Neuron (in vitro differentiated cells): ENCODE measurements around the gene HSPA1A.
"Not testable (repeated sequence)": the region's sequence is repeated elsewhere in the genome, so short reads cannot be mapped to it uniquely, and the experiment has no call there.

Experiments
- H2AFZ ChIP-seq: one replicate; pipeline ENCODE4 v1.6.1; 2013; ENCODE audit warnings: low read depth, mild to moderate bottlenecking, inconsistent platforms, low read length, moderate library complexity
- H3K27me3 ChIP-seq: one replicate; pipeline ENCODE4 v1.6.1; 2013; ENCODE audit warnings: low read length; ENCODE audit not compliant: insufficient read depth
- H3K36me3 ChIP-seq: one replicate; pipeline ENCODE4 v1.6.1; 2013; ENCODE audit warnings: low read length; ENCODE audit not compliant: insufficient read depth
- H3K4me1 ChIP-seq: one replicate; pipeline ENCODE4 v1.6.1; 2013; ENCODE audit warnings: low read length; ENCODE audit not compliant: insufficient read depth
- H3K4me3 ChIP-seq: 2 replicates; pipeline ENCODE4 v1.5.1; 2013; ENCODE audit warnings: mild to moderate bottlenecking, low read length, moderate library complexity
- H3K9me3 ChIP-seq: one replicate; pipeline ENCODE4 v1.6.1; 2013; ENCODE audit warnings: low read length

The HSPA1A gene

GRCh38 chr6:31839779-31840126 is 24.4 kb downstream of the HSPA1A start:
- not testable (repeated sequence) for H3K9me3 ChIP-seq, H3K27me3 ChIP-seq, H2AFZ ChIP-seq, H3K4me3 ChIP-seq
- Histone ChIP-seq H3K4me1 (peaks cover 21% of the 10 kb centered on the region), H3K36me3 (peaks cover 46% of the 10 kb centered on the region)

- Histone ChIP-seq H2AFZ (no peak overlapping the region), H3K4me3 (no peak overlapping the region), H3K9me3 (no peaks in the 10 kb centered on the region), H3K27me3 (no peaks in the 10 kb centered on the region), H3K36me3 (peaks cover 34% of the 10 kb centered on the region), H3K4me1 (peaks cover 8% of the 10 kb centered on the region)
Observed at GRCh38 chr6:31842053-31842452, 26.7 kb downstream of the HSPA1A start.

- Histone ChIP-seq H2AFZ (no peak overlapping the region), H3K36me3 (peaks cover 10% of the 10 kb centered on the region), H3K4me1 (no peaks in the 10 kb centered on the region), H3K4me3 (no peak overlapping the region), H3K9me3 (no peaks in the 10 kb centered on the region), H3K27me3 (no peaks in the 10 kb centered on the region)
Observed at GRCh38 chr6:31844507-31844906, 29.2 kb downstream of the HSPA1A start.

GRCh38 chr6:31847276-31847978 is 32.1 kb downstream of the HSPA1A start:
- H3K36me3 ChIP-seq, result no peaks in the 10 kb centered on the region
- no peaks in the 10 kb centered on the region for H3K4me1 ChIP-seq
- no peaks in the 10 kb centered on the region for H3K9me3 ChIP-seq
- H3K4me3 ChIP-seq, result no peak overlapping the region
- H3K27me3 ChIP-seq, result no peaks in the 10 kb centered on the region
- no peak overlapping the region for H2AFZ ChIP-seq

GRCh38 chr6:31850765-31851484 is 35.6 kb downstream of the HSPA1A start:
- Histone ChIP-seq H2AFZ (no peak overlapping the region), H3K9me3 (peaks cover 3% of the 10 kb centered on the region), H3K4me3 (no peak overlapping the region), H3K4me1 (no peaks in the 10 kb centered on the region), H3K27me3 (no peaks in the 10 kb centered on the region), H3K36me3 (no peaks in the 10 kb centered on the region)

GRCh38 chr6:31851485-31851832 is 36.1 kb downstream of the HSPA1A start:
- Histone ChIP-seq H3K9me3 (peaks cover 3% of the 10 kb centered on the region), H2AFZ (no peak overlapping the region), H3K27me3 (no peaks in the 10 kb centered on the region), H3K4me1 (no peaks in the 10 kb centered on the region), H3K4me3 (no peak overlapping the region), H3K36me3 (no peaks in the 10 kb centered on the region)

GRCh38 chr6:31851980-31852718 is 36.8 kb downstream of the HSPA1A start:
- H3K4me1 ChIP-seq, H3K9me3 ChIP-seq, H3K36me3 ChIP-seq, H3K27me3 ChIP-seq, H2AFZ ChIP-seq, H3K4me3 ChIP-seq: not testable (repeated sequence)

GRCh38 chr6:31857774-31858173 is 42.4 kb downstream of the HSPA1A start:
- H2AFZ ChIP-seq, H3K4me3 ChIP-seq, H3K4me1 ChIP-seq, H3K9me3 ChIP-seq, H3K27me3 ChIP-seq: not testable (repeated sequence)
- H3K36me3 ChIP-seq, result peaks cover 14% of the 10 kb centered on the region

- Histone ChIP-seq H2AFZ (no peak overlapping the region), H3K4me1 (peaks cover 9% of the 10 kb centered on the region), H3K36me3 (peaks cover 14% of the 10 kb centered on the region), H3K9me3 (peaks cover 3% of the 10 kb centered on the region), H3K27me3 (no peaks in the 10 kb centered on the region), H3K4me3 (no peak overlapping the region)
Observed at GRCh38 chr6:31858707-31859106, 43.4 kb downstream of the HSPA1A start.

- H3K36me3 ChIP-seq, result peaks cover 14% of the 10 kb centered on the region
- H3K4me1 ChIP-seq, result peaks cover 9% of the 10 kb centered on the region
- peaks cover 3% of the 10 kb centered on the region for H3K9me3 ChIP-seq
- no peaks in the 10 kb centered on the region for H3K27me3 ChIP-seq
- no peak overlapping the region for H3K4me3 ChIP-seq
- no peak overlapping the region for H2AFZ ChIP-seq
Observed at GRCh38 chr6:31859923-31860322, 44.6 kb downstream of the HSPA1A start.

- Histone ChIP-seq H3K36me3 (peaks cover 14% of the 10 kb centered on the region), H3K27me3 (no peaks in the 10 kb centered on the region), H3K9me3 (peaks cover 1% of the 10 kb centered on the region), H3K4me1 (peaks cover 13% of the 10 kb centered on the region), H3K4me3 (no peak overlapping the region), H2AFZ (no peak overlapping the region)
Observed at GRCh38 chr6:31860349-31860748, 45.0 kb downstream of the HSPA1A start.

GRCh38 chr6:31861150-31861549 is 45.8 kb downstream of the HSPA1A start:
- Histone ChIP-seq H3K4me1 (peaks cover 17% of the 10 kb centered on the region), H3K36me3 (peaks cover 14% of the 10 kb centered on the region), H3K9me3 (no peaks in the 10 kb centered on the region), H3K4me3 (no peak overlapping the region), H2AFZ (no peak overlapping the region), H3K27me3 (no peaks in the 10 kb centered on the region)

- peaks cover 17% of the 10 kb centered on the region for H3K4me1 ChIP-seq
- H3K36me3 ChIP-seq, result peaks cover 14% of the 10 kb centered on the region
- peak overlapping the region; percentile 82 for H3K4me3 ChIP-seq
- H3K27me3 ChIP-seq, result no peaks in the 10 kb centered on the region
- no peak overlapping the region for H2AFZ ChIP-seq
- H3K9me3 ChIP-seq, result no peaks in the 10 kb centered on the region
Observed at GRCh38 chr6:31861919-31862343, 46.6 kb downstream of the HSPA1A start.
